NCI-H2107 (cell line): Measurements from ENCODE around the gene LST1.

Source experiments
- DNase-seq: peaks from one replicate; lab custom pipeline; 2025; lab: John Stamatoyannopoulos, UW

LST1 gene

DNA sequence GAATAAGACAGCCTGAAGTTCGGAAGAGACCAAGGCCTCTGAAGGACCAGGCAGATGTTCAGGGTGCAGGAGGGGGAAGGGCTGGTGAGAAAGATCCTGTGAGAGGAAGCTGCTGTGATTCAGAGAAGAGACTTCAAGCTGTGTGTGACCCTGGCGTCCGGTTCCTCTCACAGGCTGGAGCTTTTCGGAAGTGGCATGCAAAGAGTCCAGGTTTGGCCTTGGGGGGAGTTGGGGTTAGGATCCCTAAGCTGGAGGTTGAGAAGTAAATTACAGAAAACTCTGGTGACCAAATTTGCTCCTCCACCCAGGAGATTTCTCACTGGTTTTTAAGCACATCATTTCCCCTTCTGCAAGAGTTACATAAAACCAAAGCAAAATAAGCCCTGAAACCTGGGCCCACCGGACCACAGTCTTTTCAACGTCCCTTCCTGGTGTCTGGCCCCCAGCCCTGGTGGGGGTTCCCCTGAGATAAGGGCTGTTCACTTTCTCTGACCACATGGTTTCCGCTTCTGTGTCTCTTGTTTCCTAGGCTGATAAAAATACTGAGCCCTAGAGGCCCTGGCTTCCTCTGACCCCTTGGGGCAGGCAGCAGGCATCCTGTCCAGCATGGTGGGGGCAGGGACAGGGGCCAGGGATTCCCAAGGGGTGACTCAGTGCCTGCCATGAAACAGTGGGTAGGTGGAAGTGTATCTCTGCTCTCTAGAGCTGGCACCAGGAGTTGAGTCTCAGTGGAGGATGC, 25.9 kb upstream of the LST1 start:
- DNase-seq: no peak

- DNase-seq: no peak
Measured at GRCh38 chr6:31560697-31561058, 25.4 kb upstream of the LST1 start.

DNA sequence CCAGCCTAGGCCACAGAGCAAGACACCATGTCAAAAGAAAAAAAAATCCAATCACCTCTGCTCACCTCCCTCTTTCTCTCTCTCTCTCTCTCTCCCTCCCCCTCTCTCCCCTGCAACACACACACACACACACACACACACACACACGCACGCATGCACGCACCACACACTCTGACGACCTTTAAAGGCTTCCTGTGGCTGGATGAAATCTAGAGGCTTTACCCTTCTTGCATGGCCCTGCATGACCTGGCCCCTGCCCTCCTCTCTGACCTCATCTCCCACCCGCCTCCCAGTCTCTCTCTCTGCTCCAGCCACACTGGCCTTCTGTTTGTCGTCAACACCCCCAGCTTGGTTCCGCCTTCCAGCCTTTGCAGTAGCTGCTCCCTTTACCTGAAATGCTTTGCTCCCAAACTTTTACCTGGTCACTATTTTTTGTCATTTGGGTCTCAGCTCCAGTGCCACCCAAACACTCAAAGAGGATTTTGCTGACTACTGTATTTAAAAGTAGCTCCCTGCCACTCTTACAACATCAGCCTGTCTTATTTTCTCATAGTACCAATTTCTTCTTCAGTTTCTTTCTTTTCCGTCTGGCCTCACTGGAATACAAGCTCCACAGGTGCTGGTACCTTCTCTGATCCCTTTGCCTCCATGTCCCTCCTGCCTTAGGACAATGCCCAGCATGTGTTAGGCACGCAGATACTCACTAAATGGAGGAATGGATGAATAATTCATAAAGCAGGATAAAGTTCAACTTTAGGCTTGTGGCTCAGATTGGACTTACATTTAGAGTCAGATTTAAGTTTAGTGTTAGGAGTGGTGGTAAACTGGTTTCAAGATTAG, 18.3 kb upstream of the LST1 start:
- DNase-seq: no peak

DNA sequence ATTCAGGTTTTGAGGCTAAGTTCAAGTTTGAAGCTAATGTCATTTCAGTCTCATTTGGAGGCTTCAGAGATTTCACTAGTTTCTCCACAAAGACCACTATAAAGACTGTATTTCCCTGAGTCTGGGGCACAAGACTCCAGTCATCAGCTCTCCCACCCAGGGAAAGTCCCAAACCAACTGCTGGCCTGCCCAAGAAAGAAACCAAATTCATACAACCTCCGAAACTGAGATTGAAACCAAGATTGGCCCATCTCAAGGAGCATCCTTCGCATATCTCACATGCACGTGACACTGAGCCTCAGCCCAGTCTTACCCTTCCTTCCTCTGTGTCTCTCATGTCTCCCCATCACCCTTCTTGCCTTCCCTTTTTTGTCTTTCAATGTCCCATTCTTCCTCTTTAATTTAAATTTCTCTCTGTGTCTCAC, 17.5 kb upstream of the LST1 start:
- no peak for DNase-seq

DNA sequence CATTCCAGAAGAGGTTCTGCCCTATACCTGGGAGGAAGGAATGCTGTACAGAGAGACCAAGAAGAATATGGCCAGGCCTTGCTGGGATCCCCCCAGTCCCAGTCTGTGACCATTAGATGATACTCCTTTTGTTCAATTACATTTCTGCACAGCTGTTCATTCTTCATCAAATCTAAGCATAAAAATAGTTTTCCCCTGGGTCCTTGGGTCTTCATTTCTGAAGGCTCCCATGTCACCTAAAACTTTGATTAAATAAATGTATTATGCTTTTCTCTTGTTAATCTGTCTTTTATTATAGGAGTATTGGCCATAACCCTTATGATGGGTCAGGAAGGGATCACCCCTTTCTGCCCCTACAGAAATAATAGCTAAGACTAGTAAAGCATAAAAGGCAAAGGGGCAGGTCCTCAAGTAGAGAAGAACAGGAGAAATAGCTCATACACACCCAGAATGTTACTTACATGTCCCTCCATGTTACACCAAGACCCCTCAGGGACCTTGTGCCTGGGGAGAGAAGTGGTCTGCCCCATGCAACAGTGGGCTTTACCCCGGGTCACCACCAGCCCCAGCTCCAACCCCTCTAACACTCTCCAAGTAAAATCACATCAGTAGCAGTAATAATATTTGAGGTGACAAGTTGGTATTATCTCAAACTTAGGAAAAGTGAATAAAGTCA, 16.1 kb upstream of the LST1 start:
- DNase-seq: no peak

DNA sequence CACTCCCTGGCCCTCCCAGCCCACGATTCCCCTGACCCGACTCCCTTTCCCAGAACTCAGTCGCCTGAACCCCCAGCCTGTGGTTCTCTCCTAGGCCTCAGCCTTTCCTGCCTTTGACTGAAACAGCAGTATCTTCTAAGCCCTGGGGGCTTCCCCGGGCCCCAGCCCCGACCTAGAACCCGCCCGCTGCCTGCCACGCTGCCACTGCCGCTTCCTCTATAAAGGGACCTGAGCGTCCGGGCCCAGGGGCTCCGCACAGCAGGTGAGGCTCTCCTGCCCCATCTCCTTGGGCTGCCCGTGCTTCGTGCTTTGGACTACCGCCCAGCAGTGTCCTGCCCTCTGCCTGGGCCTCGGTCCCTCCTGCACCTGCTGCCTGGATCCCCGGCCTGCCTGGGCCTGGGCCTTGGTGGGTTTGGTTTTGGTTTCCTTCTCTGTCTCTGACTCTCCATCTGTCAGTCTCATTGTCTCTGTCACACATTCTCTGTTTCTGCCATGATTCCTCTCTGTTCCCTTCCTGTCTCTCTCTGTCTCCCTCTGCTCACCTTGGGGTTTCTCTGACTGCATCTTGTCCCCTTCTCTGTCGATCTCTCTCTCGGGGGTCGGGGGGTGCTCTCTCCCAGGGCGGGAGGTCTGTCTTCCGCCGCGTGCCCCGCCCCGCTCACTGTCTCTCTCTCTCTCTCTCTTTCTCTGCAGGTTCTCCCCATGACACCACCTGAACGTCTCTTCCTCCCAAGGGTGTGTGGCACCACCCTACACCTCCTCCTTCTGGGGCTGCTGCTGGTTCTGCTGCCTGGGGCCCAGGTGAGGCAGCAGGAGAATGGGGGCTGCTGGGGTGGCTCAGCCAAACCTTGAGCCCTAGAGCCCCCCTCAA, 13.8 kb upstream of the LST1 start, which contains the start of gene LTA:
Gene LTA, plus strand, starts transcription at position 249 of the 871 bp plus-strand sequence. Its CDS starts 454 bp downstream, at position 703.
- no peak for DNase-seq

DNA sequence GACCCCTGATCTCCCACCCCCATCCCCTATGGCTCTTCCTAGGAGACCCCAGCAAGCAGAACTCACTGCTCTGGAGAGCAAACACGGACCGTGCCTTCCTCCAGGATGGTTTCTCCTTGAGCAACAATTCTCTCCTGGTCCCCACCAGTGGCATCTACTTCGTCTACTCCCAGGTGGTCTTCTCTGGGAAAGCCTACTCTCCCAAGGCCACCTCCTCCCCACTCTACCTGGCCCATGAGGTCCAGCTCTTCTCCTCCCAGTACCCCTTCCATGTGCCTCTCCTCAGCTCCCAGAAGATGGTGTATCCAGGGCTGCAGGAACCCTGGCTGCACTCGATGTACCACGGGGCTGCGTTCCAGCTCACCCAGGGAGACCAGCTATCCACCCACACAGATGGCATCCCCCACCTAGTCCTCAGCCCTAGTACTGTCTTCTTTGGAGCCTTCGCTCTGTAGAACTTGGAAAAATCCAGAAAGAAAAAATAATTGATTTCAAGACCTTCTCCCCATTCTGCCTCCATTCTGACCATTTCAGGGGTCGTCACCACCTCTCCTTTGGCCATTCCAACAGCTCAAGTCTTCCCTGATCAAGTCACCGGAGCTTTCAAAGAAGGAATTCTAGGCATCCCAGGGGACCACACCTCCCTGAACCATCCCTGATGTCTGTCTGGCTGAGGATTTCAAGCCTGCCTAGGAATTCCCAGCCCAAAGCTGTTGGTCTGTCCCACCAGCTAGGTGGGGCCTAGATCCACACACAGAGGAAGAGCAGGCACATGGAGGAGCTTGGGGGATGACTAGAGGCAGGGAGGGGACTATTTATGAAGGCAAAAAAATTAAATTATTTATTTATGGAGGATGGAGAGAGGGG, 12.6 kb upstream of the LST1 start:
- no peak for DNase-seq

GRCh38 chr6:31574106-31575061, 11.7 kb upstream of the LST1 start:
- no peak for DNase-seq

DNA sequence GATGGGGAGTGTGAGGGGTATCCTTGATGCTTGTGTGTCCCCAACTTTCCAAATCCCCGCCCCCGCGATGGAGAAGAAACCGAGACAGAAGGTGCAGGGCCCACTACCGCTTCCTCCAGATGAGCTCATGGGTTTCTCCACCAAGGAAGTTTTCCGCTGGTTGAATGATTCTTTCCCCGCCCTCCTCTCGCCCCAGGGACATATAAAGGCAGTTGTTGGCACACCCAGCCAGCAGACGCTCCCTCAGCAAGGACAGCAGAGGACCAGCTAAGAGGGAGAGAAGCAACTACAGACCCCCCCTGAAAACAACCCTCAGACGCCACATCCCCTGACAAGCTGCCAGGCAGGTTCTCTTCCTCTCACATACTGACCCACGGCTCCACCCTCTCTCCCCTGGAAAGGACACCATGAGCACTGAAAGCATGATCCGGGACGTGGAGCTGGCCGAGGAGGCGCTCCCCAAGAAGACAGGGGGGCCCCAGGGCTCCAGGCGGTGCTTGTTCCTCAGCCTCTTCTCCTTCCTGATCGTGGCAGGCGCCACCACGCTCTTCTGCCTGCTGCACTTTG, 10.7 kb upstream of the LST1 start, which contains the start of gene TNF:
Gene TNF, plus strand, starts transcription at position 231 of the 567 bp plus-strand sequence. Its CDS starts 177 bp downstream, at position 408.
- DNase-seq: no peak

GRCh38 chr6:31575952-31576685, 10.0 kb upstream of the LST1 start:
- no peak for DNase-seq

- no peak for DNase-seq
Measured at GRCh38 chr6:31576897-31577578, 9.0 kb upstream of the LST1 start.

- no peak for DNase-seq
Measured at GRCh38 chr6:31577579-31577966, 8.5 kb upstream of the LST1 start.

DNA sequence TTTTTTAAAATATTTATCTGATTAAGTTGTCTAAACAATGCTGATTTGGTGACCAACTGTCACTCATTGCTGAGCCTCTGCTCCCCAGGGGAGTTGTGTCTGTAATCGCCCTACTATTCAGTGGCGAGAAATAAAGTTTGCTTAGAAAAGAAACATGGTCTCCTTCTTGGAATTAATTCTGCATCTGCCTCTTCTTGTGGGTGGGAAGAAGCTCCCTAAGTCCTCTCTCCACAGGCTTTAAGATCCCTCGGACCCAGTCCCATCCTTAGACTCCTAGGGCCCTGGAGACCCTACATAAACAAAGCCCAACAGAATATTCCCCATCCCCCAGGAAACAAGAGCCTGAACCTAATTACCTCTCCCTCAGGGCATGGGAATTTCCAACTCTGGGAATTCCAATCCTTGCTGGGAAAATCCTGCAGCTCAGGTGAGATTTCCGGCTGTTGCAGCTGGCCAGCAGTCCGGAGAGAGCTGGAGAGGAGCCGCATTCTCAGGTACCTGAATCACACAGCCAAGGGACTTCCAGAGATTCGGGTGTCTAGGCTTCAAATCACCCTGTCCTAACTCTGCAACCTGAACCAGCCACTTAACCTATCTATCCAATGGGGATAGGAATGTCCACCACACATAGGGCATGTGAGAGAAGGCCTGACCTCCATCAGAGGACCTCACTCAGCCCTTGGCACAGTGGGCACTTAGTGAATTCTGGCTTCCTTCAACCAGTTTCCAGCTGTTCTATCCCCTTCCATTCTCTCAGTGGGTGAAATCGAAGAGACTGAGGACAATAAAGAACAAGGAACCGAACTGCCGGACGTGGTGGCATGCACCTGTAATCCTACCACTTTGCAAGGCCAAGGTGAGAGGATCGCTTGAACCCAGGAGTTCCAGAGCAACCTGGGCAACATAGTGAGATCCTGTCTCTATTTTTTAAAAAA, 7.6 kb upstream of the LST1 start:
- DNase-seq: no peak

DNA sequence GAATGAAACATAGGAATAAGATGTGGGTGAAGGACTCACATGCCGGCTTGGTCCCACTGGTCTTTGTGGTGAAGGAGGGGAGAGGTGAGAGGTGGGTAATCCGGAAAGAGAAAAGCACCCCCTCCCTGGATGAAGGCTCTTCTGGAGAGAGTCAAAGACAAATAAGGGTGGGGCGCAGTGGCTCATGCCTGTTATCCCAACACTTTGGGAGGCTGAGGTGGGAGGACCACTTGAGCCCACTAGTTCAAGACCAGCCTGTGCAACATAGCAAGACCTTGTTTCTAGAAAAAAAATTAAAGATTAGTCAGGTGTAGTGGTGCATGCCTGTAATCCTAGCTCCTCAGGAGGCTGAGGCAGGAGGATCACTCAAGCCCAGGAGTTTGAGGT, 7.0 kb upstream of the LST1 start:
- no peak for DNase-seq

DNA sequence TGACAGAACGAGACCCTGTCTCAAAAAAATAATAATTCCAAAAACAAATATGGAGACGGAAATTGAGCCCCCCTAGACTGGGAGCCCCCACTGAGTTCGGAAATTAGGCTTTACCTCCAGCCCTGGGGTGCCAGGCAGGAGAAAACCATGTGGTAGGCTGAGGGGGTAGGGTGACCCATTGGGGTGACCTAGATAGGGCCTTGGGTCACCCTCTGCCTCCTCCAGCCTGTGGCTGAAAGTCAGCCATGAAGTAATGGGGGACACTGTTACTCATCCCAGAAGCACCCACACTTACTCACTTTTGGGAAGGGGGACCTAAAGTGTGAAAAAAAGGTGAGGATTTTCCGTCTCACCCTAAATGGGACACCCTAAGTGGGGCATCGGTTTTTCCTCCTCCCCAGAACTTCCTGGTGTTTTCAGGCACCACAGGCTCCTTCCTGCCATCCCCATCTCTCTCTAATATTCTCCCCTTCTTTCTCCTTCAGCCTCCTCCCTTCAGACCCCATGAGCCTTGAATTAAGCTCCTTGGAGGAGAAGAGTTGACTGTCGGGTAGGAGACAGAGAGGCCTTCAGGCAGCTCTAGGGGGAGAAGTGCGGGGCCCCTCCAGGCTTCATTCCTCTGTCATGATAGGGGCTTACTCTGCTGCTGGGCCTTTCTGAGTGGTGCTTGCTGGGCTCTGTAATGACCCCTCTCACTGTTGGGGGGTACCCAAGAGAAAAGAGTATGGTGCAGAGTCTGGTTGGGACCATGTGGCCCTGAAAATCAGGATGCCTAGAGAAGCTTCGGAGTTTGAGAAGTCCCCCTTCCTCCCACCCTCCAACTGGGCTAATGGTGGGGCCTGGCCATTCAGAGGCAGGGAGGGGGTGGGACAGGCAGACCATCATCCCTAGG, 6.3 kb upstream of the LST1 start:
- DNase-seq: no peak

- no peak for DNase-seq
Measured at GRCh38 chr6:31580438-31580740, 5.7 kb upstream of the LST1 start.
